ENCODE data around the gene SPAG16.

DNA sequence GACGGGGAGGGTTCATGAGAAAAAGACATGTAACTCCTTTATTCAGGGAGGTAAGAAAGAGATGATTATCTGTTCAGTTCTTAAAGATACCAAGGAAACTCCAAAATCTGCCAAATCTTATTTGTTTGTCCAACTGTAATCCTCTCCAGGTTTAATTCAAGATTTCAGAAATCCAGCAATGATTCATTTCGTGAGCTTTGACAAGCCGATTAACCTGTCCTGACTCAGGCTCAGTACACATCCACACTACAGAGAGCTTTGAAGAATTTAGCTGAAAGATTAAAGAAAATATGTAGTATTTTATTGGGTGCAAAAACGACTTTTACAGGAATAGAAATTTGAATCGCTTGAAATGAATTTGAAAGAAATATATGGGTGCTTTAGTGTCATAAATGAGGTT, 1.1 kb downstream of the SPAG16 start:
- TF ChIP-seq CTCF (IDR thresholded peaks at IDR 0.05): no peak
- no peak for TF ChIP-seq POLR2A (IDR thresholded peaks at IDR 0.05)
